ENCODE results near the gene VN1R4.

DNA sequence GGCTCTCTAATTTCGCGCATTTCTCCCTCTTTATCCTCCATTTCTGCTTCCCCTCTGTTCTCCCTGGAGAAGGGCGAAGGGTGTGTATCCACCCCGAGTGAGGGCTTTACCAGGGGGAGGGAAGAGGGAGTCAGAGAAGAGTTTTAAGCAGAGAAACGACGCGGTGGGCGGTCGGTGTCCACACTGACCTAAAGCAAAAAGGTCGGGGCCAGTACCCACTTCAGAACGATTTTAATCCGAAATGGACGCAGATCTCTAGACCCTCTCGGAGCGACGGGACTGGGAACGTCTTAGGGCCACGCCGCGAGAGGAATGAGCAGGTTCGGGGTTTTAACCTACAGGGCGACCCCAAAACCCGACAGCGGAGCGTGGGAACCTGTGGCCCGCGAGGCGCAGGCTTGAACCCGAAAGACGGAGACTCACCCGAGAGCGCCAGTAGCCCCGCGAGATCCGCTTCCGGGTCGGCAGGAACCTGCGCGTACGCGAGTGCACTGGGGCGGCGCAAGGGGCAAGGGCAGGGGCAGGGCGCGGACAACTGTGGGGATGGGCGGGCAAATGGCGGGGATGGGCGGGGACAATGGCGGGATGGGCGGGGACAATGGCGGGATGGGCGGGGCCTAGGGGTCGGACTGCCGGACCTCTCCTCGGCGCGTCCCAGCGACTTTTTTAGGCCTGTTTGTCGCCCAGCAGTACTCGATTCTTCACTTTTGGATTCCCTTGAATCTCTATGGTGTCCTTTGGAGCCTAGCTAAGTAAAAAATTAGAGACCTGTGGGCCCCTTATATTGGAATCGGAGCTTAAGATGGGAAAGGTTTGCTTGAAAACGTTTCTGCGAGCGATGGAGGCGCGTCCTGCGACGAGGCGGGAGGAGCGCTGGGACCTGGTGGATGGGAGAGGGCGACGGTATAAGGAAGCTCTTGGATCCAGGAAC, 12.8 kb downstream of the VN1R4 start, which contains the start of gene ZNF677:
- TF ChIP-seq FOXP2 (optimal IDR thresholded peaks at IDR 0.05; ENCODE audit: control extremely low read depth, extremely low read length, insufficient read depth) (no peak), EZH2 (IDR thresholded peaks at IDR 0.05) (no peak)
